K562 (cell line): ENCODE results near the gene CLEC17A. TPM values are rescaled to one million over a fixed set of nuclear protein-coding genes. Genes with fewer than 3 reads are reported as not detected.

Source experiments
- BCOR ChIP-seq: fragments of 450-650 bp; IDR thresholded peaks from 2 replicates; pipeline ENCODE4 v1.6.1; 2016
- CAMTA2 ChIP-seq: fragments of 250-450 bp; sonication (Bioruptor Pico); conservative IDR thresholded peaks from 2 replicates; pipeline ENCODE4 v1.5.1; 2022
- CTBP1 ChIP-seq: fragments of 450-650 bp; IDR thresholded peaks from 2 replicates; pipeline ENCODE4 v1.6.1; 2016; ENCODE audit warnings: borderline replicate concordance
- EP300 ChIP-seq: IDR thresholded peaks from 2 replicates; pipeline ENCODE4 v1.6.1; 2012; ENCODE audit warnings: low read length, improper control_type of control experiment
- FOXA3 ChIP-seq, 2 experiments: fragments of 450-650 bp in 1 of 2; sonication (generic) in 1 of 2; formaldehyde crosslinking; IDR thresholded peaks in 1 of 2; conservative IDR thresholded peaks in 1 of 2; 2 replicates each; pipeline versions ENCODE4 v1.4.0 to v1.8.0; 2020 to 2022; ENCODE audit warnings: mild to moderate bottlenecking in 2 of 2, missing genetic modification reagents in 1 of 2
- FOXJ2 ChIP-seq: fragments of 200-800 bp; sonication (Bioruptor generic); IDR thresholded peaks from 2 replicates; pipeline ENCODE4 v1.6.1; 2016; ENCODE audit warnings: missing genetic modification characterization, missing compliant biosample characterization
- MTA2 ChIP-seq: fragments of 450-650 bp; IDR thresholded peaks from 2 replicates; pipeline ENCODE4 v1.6.1; 2016; ENCODE audit warnings: low read depth
- MXI1 ChIP-seq: IDR thresholded peaks from 2 replicates; pipeline ENCODE4 v1.6.1; 2011; ENCODE audit warnings: low read depth, mild to moderate bottlenecking, improper control_type of control experiment, low read length
- NEUROD1 ChIP-seq: fragments of 150-350 bp; IDR thresholded peaks from 2 replicates; pipeline ENCODE4 v1.6.1; 2014; ENCODE audit warnings: borderline replicate concordance, low read length, low read depth; ENCODE audit not compliant: partially characterized antibody
- RBBP5 ChIP-seq: fragments of 200-600 bp; sonication (generic); IDR thresholded peaks from 2 replicates; pipeline ENCODE4 v1.6.1; 2012; ENCODE audit warnings: borderline replicate concordance, mild to moderate bottlenecking, low read length, control low read depth, inconsistent platforms; ENCODE audit not compliant: insufficient read depth, poor library complexity, severe bottlenecking
- SMARCA5 ChIP-seq: fragments of 450-650 bp; IDR thresholded peaks from 2 replicates; pipeline ENCODE4 v1.6.1; 2016
- STAT5B ChIP-seq: fragments of 250-450 bp; sonication (Bioruptor Pico); IDR thresholded peaks from 2 replicates; pipeline ENCODE4 v1.8.0; 2021; ENCODE audit warnings: mild to moderate bottlenecking, inconsistent platforms
- TAL1 ChIP-seq: fragments of 450-650 bp; IDR thresholded peaks from 2 replicates; pipeline ENCODE4 v1.6.1; 2016; ENCODE audit warnings: mild to moderate bottlenecking
- TRIM28 ChIP-seq: fragments of 450-650 bp; IDR thresholded peaks from 2 replicates; pipeline ENCODE4 v1.6.1; 2017
- YY1 ChIP-seq, 3 experiments: IDR thresholded peaks; 2 replicates each; pipeline ENCODE4 v1.6.1; 2011; ENCODE audit warnings: low read length in 2 of 3, mild to moderate bottlenecking in 2 of 3, moderate library complexity in 2 of 3, borderline replicate concordance in 1 of 3, control low read depth in 1 of 3, low read depth in 1 of 3; ENCODE audit not compliant: insufficient read depth in 3 of 3, insufficient replicate concordance in 2 of 3, control insufficient read depth in 1 of 3, insufficient read length in 1 of 3; ENCODE audit errors: extremely low read depth in 1 of 3
- ZFP91 ChIP-seq: sonication (generic); formaldehyde crosslinking; IDR thresholded peaks from 2 replicates; pipeline ENCODE4 v1.8.0; 2022; ENCODE audit warnings: mild to moderate bottlenecking, missing genetic modification reagents
- ZNF764 ChIP-seq: fragments of 250-450 bp; sonication (Bioruptor Pico); IDR thresholded peaks from 2 replicates; pipeline ENCODE4 v1.4.0; 2020; ENCODE audit warnings: low read depth, mild to moderate bottlenecking, moderate library complexity
- ZNF780A ChIP-seq: fragments of 250-450 bp; sonication (Bioruptor Pico); IDR thresholded peaks from 2 replicates; pipeline ENCODE4 v1.5.0; 2021; ENCODE audit warnings: mild to moderate bottlenecking
- polyA plus RNA-seq, 8 experiments: library from polyadenylated mRNA; depleted of rRNA in 4 of 8; stranded (reverse) in 5 of 8; unstranded in 3 of 8; fragments of >200 nt; fragmentation: Nextera tagmentation in 2 of 8; fragmentation: Illumina TruSeq in 1 of 8; extraction: Ambion mirVana in 2 of 8; extraction: Trizol in 1 of 8; gene quantifications; 2 replicates each; pipeline versions ENCODE4 v1.2.1 to v1.2.3, GENCODE V29; 2011 to 2014; ENCODE audit warnings: inconsistent platforms in 1 of 8, missing spikeins in 1 of 8
- total RNA-seq, 7 experiments: library from RNA; depleted of rRNA in 6 of 7; stranded (reverse); fragments of >200 nt in 6 of 7; fragmentation: Illumina TruSeq in 2 of 7; extraction: Trizol in 2 of 7; gene quantifications; 2 replicates each; pipeline versions ENCODE4 v1.2.1 to v1.2.3, GENCODE V29; 2011 to 2021; ENCODE audit warnings: low replicate concordance in 1 of 7
- TF ChIP-seq, protein P1 (sequence below), 2 experiments: fragments of 450-650 bp in 1 of 2; sonication (generic) in 1 of 2; formaldehyde crosslinking; conservative IDR thresholded peaks; 2 replicates each; pipeline versions ENCODE4 v1.4.0 to v1.8.1; 2020 to 2022; ENCODE audit warnings: mild to moderate bottlenecking in 1 of 2, missing genetic modification reagents in 1 of 2
- TF ChIP-seq, protein P2 (sequence below), 2 experiments: IDR thresholded peaks in 1 of 2; conservative IDR thresholded peaks in 1 of 2; 2 replicates each; pipeline ENCODE4 v1.6.1; 2016; ENCODE audit warnings: low read depth in 2 of 2, mild to moderate bottlenecking in 1 of 2, missing compliant biosample characterization in 1 of 2, missing genetic modification characterization in 1 of 2, moderate library complexity in 1 of 2
- TF ChIP-seq, protein P3 (sequence below): sonication (generic); formaldehyde crosslinking; IDR thresholded peaks from 2 replicates; pipeline ENCODE4 v1.8.0; 2022; ENCODE audit warnings: mild to moderate bottlenecking, missing genetic modification reagents, borderline replicate concordance

Gene CLEC17A
- total and polyA plus RNA-seq, 9 of the 15 experiments (the other 6 are each of a cell fraction or from before 2014, with no cell fraction given) = 0.03 TPM; not detected in 8

DNA sequence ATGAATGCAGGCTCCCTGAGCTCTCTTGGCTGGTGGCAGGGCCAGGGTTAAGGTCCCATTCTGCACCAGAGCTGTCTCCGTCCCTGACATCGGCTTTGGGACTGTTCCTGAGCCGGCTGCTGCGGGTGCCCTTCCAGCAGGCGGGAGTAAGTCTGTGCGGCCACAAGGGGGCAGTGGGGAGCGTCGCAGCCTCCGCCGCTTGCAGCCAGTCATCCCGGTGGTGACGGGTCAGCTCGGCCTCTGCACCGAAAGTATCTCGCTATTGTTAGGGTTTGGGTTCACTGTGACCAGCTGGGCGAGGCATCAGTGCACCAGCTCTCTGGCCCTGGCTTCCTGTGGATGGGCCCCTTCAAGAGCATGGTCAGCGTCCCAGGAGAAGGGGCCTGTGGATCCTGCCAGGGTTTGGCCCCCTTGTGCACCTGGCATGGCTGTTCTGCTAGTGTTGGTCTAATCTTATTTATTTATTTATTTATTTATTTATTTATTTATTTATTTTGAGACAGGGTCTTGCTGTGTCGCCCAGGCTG is 26.2 kb upstream of the CLEC17A start (continued):
- TF ChIP-seq YY1 (IDR thresholded peaks at IDR 0.05; ENCODE audit: borderline replicate concordance in 1 of 3, control insufficient read depth in 1 of 3, extremely low read depth in 1 of 3, insufficient read depth in 3 of 3, insufficient read length in 1 of 3, insufficient replicate concordance in 2 of 3, low read depth in 1 of 3, low read length in 2 of 3) = peak in 1 of 3 experiments; percentile 52
- no peak for TF ChIP-seq ZNF780A (CRISPR knock-in tag)
- peak; percentile 47; the same call in 1 of the 2 replicates for TF ChIP-seq SMARCA5
- peak; percentile 81 for TF ChIP-seq CTBP1
- no peak for TF ChIP-seq MTA2
- TF ChIP-seq, protein P1, sequence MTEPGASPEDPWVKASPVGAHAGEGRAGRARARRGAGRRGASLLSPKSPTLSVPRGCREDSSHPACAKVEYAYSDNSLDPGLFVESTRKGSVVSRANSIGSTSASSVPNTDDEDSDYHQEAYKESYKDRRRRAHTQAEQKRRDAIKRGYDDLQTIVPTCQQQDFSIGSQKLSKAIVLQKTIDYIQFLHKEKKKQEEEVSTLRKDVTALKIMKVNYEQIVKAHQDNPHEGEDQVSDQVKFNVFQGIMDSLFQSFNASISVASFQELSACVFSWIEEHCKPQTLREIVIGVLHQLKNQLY (CRISPR knock-in tag; conservative IDR thresholded peaks at IDR 0.05) = no peak
- TF ChIP-seq BCOR = peak; percentile 54; the same call in 1 of the 2 replicates
- TF ChIP-seq, protein P2, sequence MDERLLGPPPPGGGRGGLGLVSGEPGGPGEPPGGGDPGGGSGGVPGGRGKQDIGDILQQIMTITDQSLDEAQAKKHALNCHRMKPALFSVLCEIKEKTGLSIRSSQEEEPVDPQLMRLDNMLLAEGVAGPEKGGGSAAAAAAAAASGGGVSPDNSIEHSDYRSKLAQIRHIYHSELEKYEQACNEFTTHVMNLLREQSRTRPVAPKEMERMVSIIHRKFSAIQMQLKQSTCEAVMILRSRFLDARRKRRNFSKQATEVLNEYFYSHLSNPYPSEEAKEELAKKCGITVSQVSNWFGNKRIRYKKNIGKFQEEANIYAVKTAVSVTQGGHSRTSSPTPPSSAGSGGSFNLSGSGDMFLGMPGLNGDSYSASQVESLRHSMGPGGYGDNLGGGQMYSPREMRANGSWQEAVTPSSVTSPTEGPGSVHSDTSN (CRISPR knock-in tag; IDR thresholded peaks at IDR 0.05; ENCODE audit: low read depth) = no peak
- TF ChIP-seq, protein P2 (tag; conservative IDR thresholded peaks at IDR 0.05; ENCODE audit: low read depth) = no peak
- peak; percentile 71; the same call in 1 of the 2 replicates for TF ChIP-seq ZNF764 (CRISPR knock-in tag)
- TF ChIP-seq NEUROD1 = no peak
- TF ChIP-seq CAMTA2 (CRISPR knock-in tag) = no peak
- TF ChIP-seq, protein P3, sequence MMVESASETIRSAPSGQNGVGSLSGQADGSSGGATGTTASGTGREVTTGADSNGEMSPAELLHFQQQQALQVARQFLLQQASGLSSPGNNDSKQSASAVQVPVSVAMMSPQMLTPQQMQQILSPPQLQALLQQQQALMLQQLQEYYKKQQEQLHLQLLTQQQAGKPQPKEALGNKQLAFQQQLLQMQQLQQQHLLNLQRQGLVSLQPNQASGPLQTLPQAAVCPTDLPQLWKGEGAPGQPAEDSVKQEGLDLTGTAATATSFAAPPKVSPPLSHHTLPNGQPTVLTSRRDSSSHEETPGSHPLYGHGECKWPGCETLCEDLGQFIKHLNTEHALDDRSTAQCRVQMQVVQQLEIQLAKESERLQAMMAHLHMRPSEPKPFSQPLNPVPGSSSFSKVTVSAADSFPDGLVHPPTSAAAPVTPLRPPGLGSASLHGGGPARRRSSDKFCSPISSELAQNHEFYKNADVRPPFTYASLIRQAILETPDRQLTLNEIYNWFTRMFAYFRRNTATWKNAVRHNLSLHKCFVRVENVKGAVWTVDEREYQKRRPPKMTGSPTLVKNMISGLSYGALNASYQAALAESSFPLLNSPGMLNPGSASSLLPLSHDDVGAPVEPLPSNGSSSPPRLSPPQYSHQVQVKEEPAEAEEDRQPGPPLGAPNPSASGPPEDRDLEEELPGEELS = 0 out of 2 replicates have a peak, but pooled peaks have one; percentile 22
- TF ChIP-seq FOXJ2 (tag) = no peak
- TF ChIP-seq TAL1 = no peak
- no peak for TF ChIP-seq ZFP91 (CRISPR knock-in tag)
- no peak for TF ChIP-seq TRIM28
- no peak for TF ChIP-seq MXI1
- peak; percentile 61 for TF ChIP-seq RBBP5
- TF ChIP-seq STAT5B (CRISPR knock-in tag) = no peak
- no peak for TF ChIP-seq FOXA3 (CRISPR knock-in tag; conservative IDR thresholded peaks at IDR 0.05 in 1 of 2, IDR thresholded peaks at IDR 0.05 in 1 of 2)
- TF ChIP-seq EP300 = no peak
